Activated CD4-positive, CD25-positive, alpha-beta regulatory T cell (primary cell): ENCODE results near the gene PPP1R1C.
"Not testable (repeated sequence)": the region's sequence is repeated elsewhere in the genome, so short reads cannot be mapped to it uniquely, and the experiment has no call there.

Experiments used
- DNase-seq, 4 experiments: peaks; one replicate each; lab custom pipeline; 2025; lab: John Stamatoyannopoulos, UW

Gene PPP1R1C, protein sequence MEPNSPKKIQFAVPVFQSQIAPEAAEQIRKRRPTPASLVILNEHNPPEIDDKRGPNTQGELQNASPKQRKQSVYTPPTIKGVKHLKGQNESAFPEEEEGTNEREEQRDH

GRCh38 chr2:181985632-181986205 is at the start of gene PPP1R1C:
PPP1R1C (plus strand) TSS chr2:181985853; CDS start chr2:181986111, 258 bp downstream.
- no peak for DNase-seq

- no peak for DNase-seq
These were observed 48.2 kb upstream of the PPP1R1C start for GRCh38 chr2:181937473-181937872.

DNA sequence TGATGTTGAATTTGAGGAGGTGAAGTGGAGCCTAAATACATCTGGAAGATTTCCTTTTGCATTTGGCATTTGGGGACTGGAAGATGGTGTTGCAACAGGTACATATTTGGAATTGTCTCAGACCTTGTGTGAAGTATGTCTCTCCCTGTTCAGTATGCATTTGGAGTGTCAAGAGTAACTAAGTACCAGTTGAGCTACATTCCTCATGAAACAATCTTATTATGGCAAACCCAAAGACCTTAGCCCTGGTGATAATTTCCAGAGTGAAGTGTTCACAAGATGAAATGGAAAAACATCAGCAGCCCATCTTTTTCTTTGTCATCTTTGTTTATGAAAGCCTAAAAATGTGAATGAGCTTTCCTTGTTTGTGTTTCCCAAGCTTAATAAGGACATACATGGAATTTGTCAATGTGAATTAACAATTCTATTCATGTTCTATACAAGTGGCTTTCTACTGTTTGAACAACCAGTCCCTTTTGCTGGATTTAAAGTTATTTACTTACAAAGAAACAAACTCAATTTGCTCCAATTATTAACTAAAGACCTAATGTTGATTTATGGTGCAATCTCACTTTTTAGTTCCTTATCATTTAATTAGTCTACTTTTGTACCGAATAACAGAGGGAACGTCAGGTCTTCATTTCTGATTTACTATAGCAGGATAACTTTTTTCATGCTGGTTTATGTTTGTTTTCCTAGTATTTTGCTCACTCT is 42.1 kb upstream of the PPP1R1C start:
- no peak for DNase-seq

DNA sequence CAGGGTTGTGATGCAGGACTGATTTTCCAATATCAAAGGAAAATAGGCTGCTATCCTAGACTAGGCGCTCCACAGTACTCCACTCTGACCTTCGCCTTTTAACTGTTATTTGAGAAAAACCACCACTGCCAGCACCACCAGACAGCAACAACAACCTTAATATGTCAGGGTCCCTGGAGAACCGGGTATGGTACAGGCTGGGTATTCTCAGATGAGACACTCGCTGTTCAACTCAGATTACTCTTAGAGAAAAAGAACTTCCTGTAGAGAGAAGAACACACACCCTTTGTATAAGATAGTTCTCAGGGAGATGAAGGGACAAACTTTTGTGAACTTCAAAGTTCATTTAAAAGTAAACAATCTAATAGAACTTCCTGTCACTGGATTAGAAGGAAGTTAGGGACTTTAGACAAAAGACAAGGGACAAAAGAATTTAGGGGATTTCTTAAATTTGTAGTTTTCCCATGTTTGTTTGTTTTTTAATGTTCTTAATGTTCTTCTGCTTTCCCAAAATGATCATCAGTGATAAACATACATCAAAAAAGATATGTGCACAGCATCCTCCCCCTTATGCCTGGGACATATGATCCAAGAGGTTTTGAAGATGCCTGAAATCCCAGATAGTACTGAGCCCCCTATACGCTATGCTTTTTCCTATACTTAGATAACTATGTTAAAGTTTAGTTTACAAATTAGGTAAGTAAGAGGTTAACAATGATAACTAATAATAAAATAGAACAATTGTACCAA is 41.3 kb upstream of the PPP1R1C start:
- DNase-seq = no peak

- DNase-seq = no peak
These were observed 40.8 kb upstream of the PPP1R1C start for GRCh38 chr2:181944914-181945291.

DNA sequence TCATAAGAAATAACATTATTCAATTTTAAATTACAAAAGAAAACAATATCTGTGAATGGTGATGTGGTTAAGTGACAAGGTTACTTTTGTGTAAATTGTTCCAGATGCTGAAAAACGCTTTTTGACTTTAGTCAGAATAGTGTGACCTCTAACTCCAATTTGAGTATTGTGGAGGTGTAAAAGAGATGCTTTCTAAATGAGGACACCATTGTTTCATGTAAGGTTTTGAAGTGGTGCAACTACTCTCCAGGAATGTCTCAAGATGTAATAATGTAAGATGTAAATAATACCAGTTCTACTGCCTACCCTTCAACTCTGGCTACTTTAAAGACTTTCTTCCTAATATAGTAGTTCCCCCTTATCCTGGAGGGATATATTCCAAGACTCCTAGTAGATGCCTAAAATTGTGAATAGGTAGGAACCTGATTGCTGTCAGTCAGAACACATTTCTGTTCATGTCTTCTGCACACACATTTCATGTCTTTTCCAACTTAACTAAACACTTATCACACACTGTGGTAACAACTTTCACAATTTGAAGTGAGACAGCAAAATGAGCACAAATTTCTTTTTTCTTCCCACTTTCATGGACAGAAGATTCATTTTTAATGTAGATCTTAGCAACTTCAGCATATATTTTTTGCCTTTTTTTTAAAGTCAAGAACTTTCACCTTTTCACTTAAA is 39.1 kb upstream of the PPP1R1C start:
- no peak for DNase-seq

- DNase-seq = no peak
These were observed 38.4 kb upstream of the PPP1R1C start for GRCh38 chr2:181947273-181947672.

DNA sequence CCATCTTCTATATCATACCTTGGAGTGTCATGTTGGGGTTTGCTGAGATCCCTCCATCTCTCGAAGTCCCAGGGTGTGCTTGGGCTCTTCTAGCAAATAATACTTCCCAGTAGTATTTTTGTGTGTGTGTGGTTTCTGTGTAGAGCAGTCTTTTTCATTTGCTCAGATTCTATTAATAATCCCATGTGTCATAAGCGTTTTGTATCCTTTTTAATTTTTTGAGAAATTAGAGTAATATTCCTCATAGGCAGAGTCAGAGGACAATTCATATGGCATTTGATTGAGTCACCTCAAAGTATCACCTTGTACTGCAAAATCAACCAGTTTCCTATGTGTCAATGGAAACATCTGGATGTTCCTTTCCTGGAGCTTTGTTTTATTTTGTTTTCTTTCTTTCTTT is 37.4 kb upstream of the PPP1R1C start:
- DNase-seq = no peak

- no peak for DNase-seq
These were observed 36.6 kb upstream of the PPP1R1C start for GRCh38 chr2:181949047-181949446.

DNA sequence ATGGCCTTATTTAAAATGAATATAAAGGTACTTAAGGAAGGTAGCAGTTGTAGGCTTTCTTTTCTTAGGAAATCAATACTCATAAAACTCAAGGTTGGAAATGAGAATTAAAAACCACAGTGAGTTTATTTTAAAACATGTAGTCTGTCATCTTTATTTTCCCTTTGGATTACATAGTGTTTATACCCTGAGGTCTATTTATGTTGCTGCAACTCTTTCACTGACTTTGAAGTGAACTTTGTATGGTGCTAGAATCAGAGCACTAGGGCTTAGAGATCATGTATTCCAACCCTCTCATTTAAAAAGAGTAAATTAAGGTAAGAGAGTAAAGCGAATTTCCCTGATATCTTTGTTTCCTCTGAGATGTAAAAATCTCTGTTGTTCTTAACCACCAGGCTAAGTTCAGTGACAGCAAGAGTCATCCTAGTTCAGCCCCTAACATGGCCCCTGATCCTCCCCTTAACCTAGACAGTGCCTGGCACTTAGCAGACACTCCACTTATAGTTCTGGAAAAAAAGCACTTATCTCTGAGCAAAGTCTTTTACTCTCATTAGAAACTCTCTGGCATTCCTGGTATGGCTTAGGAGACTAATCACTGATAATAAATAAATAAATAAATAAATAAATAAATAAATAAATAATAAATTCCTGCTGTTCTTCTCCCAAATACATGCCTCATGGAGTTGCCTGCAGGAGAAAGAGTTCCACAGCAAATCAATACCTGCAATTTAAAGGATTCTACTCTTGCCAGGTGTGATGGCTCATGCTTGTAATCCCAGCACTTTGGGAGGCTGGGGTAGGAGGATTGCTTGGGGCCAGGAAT is 33.0 kb upstream of the PPP1R1C start:
- no peak for DNase-seq

GRCh38 chr2:181953881-181954537 is 31.6 kb upstream of the PPP1R1C start:
- DNase-seq = peak in 3 of 4 experiments; percentile 9 to 16 (median 12)

DNA sequence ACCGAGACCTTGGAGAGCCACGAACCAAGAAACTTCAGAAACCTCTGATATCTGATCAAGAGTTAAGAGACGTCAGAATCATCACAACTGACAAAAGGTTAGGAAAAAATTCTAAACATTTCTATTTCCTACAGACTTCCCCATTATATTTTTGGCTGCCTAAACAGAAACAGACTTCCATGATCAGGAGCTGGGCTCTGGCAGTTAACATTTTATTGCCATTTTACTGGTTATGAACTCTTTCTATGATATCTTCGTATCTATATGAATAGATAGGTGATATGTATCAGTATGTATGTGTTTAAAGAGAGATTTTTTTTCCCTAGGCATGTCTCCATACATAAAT is 31.1 kb upstream of the PPP1R1C start:
- no peak for DNase-seq

DNA sequence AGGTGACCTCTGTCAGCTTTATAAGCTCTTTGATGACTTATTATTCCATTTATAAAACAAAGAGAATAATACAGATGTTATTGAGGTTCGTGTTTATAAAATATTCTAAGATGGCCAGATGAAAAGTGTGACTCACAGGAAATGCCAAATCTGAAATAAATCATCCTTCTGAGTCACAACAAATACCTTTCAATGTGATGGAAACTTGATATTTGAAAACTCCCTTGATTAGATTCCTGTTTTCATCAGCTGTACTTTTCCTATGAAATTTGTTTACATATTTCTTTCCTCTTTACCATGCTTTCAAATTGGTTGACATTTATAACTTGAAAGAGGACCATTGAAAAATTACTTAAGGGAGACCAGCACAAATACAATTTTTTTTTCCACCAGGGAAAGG is 30.6 kb upstream of the PPP1R1C start:
- DNase-seq = no peak

GRCh38 chr2:181955866-181956265 is 29.8 kb upstream of the PPP1R1C start:
- DNase-seq = not testable (repeated sequence)

- DNase-seq = no peak
These were observed 28.0 kb upstream of the PPP1R1C start for GRCh38 chr2:181957668-181958067.

GRCh38 chr2:181958726-181959125 is 26.9 kb upstream of the PPP1R1C start:
- DNase-seq = no peak

DNA sequence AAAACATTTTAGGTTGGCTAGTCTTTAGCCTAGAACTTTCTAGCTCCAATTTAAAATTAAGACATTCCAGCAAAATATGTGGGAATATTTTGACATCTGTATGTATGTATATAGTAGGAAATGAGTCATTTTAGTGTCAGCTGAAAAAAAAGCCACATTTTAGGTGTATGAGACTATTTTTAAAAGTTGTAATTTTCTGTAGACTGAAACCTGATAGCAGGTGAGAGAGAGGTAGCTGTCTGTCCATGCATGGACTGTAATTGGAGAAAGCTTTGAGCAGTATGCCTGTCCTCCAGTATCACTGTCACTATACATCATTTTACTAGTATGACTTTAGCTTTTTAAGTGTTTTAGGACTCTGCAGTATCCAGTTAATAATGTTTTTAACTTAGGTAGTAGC is 26.1 kb upstream of the PPP1R1C start:
- no peak for DNase-seq

DNA sequence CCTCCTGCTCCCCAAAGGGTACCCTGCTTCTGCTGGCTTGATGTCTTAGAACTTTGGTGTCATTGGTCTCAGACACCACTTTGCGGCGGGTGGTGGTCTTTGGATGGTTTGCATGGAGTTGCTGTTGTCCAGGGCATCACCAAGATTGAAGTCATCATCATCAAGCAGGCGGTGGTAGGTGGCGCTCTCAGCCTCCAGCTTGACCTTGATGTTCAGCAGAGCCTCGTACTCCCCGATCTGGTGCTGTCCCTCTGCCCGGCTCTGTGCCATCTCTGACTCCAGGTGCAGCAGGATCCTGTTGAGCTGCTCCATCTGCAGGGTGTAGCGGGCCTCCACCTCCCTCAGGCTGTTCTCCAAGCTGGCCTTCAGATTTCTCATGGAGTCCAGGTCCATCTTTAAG is 24.5 kb upstream of the PPP1R1C start:
- DNase-seq = not testable (repeated sequence)

DNA sequence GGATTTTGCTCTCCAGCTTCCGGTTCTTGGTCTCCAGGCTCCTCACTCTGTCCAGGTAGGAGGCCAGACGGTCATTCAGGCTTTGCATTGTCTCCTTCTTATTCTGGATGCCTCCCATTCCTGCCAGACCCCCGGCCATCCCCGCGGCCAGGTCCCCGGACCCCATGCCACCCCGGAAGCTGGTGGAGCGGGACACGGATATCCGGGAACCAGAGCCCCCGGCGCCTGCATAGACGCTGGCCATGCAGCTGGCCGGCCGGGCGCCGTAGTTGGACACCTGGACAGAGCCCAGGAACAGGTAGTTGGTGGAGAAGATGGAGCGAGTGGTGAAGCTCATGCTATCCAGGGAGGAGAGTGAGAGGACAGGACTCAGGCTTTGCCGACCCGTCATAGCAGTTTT is 23.5 kb upstream of the PPP1R1C start:
- no peak for DNase-seq

- no peak for DNase-seq
These were observed 15.4 kb upstream of the PPP1R1C start for GRCh38 chr2:181970160-181970794.

- no peak for DNase-seq
These were observed 14.6 kb upstream of the PPP1R1C start for GRCh38 chr2:181971032-181971431.
